HepG2 (cell line): ENCODE results near the gene GAS5. TPM values are rescaled to one million over a fixed set of nuclear protein-coding genes. Genes with fewer than 3 reads are reported as not detected.

Experiments
- HDAC1 ChIP-seq: sonication (generic); formaldehyde crosslinking; IDR thresholded peaks from 2 replicates; pipeline ENCODE4 v1.5.1; 2020; ENCODE audit warnings: mild to moderate bottlenecking, missing genetic modification reagents
- KLF13 ChIP-seq: sonication (generic); formaldehyde crosslinking; IDR thresholded peaks from 2 replicates; pipeline ENCODE4 v1.4.0; 2020; ENCODE audit warnings: mild to moderate bottlenecking, missing genetic modification reagents
- SIN3A ChIP-seq: IDR thresholded peaks from 2 replicates; pipeline ENCODE4 v1.6.1; 2011; ENCODE audit warnings: low read depth, mild to moderate bottlenecking, control low read depth, low read length, borderline replicate concordance
- YEATS2 ChIP-seq: sonication (generic); formaldehyde crosslinking; IDR thresholded peaks from 2 replicates; pipeline ENCODE4 v1.4.0; 2020; ENCODE audit warnings: missing genetic modification reagents, borderline replicate concordance
- ZNF598 ChIP-seq: sonication (generic); formaldehyde crosslinking; IDR thresholded peaks from 2 replicates; pipeline ENCODE4 v1.5.1; 2020; ENCODE audit warnings: mild to moderate bottlenecking, missing genetic modification reagents, borderline replicate concordance
- polyA plus RNA-seq, 8 experiments: library from polyadenylated mRNA; depleted of rRNA in 3 of 8; stranded (reverse) in 7 of 8; unstranded in 1 of 8; fragments of >200 nt; fragmentation: Illumina TruSeq in 4 of 8; extraction: Trizol in 4 of 8; gene quantifications; 2 replicates each; pipeline versions ENCODE4 v1.2.1 to v1.2.3, GENCODE V29; 2011 to 2016; ENCODE audit warnings: low read depth in 4 of 8, missing spikeins in 1 of 8, mixed read lengths in 1 of 8; ENCODE audit not compliant: insufficient read depth in 1 of 8
- total RNA-seq, 5 experiments: library from RNA; depleted of rRNA; stranded (reverse); fragments of >200 nt; fragmentation: Illumina TruSeq; extraction: Trizol; gene quantifications; 2 replicates each; pipeline ENCODE4 v1.2.3, GENCODE V29; 2016; ENCODE audit warnings: low read depth in 1 of 5
- TF ChIP-seq, protein P1 (sequence below): sonication (generic); formaldehyde crosslinking; IDR thresholded peaks from 2 replicates; pipeline ENCODE4 v1.5.0; 2020; ENCODE audit warnings: mild to moderate bottlenecking, missing genetic modification reagents
- TF ChIP-seq, protein P2 (sequence below): sonication (generic); formaldehyde crosslinking; IDR thresholded peaks from 2 replicates; pipeline ENCODE4 v1.5.0; 2020; ENCODE audit warnings: mild to moderate bottlenecking, missing genetic modification reagents, borderline replicate concordance
- TF ChIP-seq, protein P3 (sequence below): sonication (generic); formaldehyde crosslinking; IDR thresholded peaks from 2 replicates; pipeline ENCODE4 v1.4.0; 2020; ENCODE audit warnings: low read depth, missing genetic modification reagents
- TF ChIP-seq, protein P4 (sequence below): sonication (generic); formaldehyde crosslinking; IDR thresholded peaks from 2 replicates; pipeline ENCODE4 v1.8.0; 2022; ENCODE audit warnings: mild to moderate bottlenecking, missing genetic modification reagents, moderate library complexity
- TF ChIP-seq, protein P5 (sequence below): sonication (generic); formaldehyde crosslinking; IDR thresholded peaks from 2 replicates; pipeline ENCODE4 v1.4.0; 2020; ENCODE audit warnings: missing genetic modification reagents, mild to moderate bottlenecking, borderline replicate concordance
- TF ChIP-seq, protein P6 (sequence below): sonication (generic); formaldehyde crosslinking; IDR thresholded peaks from 2 replicates; pipeline ENCODE4 v1.4.0; 2020; ENCODE audit warnings: missing genetic modification reagents, borderline replicate concordance

GAS5 gene
- total and polyA plus RNA-seq, 2 of the 13 experiments (the other 11 are each of a cell fraction or from before 2014, with no cell fraction given), result 352 to 738 TPM

DNA sequence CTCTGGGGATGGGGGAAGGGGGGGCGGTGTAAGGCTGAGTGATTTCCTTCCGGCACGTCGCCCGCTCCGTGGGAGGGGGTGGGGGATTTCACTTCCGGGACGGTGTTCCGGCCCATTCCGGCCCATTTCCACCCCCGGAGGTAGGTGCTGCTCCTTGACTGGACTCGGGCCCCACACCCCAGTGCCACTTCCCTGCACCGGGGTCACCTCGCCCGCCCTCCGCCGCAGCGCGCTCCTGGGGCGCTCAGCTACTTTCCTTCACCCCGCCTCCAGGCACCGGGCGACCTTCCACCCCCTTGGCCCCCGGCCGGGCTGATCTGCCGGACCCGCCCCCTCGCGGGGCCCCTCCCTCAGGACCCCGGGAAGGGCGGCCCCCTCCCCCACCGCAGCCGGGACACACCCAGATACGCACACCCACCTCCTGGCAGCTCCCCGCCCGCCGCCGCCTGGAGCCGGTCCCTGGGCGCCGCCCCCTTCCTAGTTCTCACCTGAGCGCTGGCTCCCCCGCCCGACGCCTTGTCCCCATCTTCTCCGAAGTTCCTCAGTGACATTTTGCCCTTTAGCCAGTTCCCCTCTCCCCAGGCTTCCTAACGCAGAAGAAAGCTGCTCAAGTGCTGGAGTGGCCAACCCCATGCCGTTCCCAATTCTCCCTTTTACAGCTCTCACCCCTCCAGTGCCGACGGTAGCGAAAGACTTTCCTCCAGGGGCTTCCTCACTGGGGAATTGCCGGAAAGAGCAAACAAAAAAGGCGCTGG lies 654 bp upstream of the GAS5 start, which contains the start of gene ZBTB37 (continued):
- TF ChIP-seq, protein P1, sequence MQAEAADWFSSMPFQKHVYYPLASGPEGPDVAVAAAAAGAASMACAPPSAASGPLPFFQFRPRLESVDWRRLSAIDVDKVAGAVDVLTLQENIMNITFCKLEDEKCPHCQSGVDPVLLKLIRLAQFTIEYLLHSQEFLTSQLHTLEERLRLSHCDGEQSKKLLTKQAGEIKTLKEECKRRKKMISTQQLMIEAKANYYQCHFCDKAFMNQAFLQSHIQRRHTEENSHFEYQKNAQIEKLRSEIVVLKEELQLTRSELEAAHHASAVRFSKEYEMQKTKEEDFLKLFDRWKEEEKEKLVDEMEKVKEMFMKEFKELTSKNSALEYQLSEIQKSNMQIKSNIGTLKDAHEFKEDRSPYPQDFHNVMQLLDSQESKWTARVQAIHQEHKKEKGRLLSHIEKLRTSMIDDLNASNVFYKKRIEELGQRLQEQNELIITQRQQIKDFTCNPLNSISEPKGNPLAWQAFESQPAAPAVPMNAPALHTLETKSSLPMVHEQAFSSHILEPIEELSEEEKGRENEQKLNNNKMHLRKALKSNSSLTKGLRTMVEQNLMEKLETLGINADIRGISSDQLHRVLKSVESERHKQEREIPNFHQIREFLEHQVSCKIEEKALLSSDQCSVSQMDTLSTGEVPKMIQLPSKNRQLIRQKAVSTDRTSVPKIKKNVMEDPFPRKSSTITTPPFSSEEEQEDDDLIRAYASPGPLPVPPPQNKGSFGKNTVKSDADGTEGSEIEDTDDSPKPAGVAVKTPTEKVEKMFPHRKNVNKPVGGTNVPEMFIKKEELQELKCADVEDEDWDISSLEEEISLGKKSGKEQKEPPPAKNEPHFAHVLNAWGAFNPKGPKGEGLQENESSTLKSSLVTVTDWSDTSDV (CRISPR knock-in tag), result no peak
- TF ChIP-seq SIN3A (peak; percentile 80; the same call in 1 of the 2 replicates), KLF13 (CRISPR knock-in tag) (no peak), YEATS2 (CRISPR knock-in tag) (no peak), HDAC1 (CRISPR knock-in tag) (peak; percentile 17; the same call in 1 of the 2 replicates), ZNF598 (CRISPR knock-in tag) (no peak)
- TF ChIP-seq, protein P2, sequence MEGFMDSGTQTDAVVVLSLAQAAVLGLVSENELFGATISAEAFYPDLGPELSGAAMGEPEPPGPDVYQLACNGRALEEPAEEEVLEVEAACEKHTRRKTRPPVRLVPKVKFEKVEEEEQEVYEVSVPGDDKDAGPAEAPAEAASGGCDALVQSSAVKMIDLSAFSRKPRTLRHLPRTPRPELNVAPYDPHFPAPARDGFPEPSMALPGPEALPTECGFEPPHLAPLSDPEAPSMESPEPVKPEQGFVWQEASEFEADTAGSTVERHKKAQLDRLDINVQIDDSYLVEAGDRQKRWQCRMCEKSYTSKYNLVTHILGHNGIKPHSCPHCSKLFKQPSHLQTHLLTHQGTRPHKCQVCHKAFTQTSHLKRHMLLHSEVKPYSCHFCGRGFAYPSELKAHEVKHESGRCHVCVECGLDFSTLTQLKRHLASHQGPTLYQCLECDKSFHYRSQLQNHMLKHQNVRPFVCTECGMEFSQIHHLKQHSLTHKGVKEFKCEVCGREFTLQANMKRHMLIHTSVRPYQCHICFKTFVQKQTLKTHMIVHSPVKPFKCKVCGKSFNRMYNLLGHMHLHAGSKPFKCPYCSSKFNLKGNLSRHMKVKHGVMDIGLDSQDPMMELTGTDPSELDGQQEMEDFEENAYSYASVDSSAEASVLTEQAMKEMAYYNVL (CRISPR knock-in tag), result peak; percentile 57; the same call in 1 of the 2 replicates
- TF ChIP-seq, protein P3, sequence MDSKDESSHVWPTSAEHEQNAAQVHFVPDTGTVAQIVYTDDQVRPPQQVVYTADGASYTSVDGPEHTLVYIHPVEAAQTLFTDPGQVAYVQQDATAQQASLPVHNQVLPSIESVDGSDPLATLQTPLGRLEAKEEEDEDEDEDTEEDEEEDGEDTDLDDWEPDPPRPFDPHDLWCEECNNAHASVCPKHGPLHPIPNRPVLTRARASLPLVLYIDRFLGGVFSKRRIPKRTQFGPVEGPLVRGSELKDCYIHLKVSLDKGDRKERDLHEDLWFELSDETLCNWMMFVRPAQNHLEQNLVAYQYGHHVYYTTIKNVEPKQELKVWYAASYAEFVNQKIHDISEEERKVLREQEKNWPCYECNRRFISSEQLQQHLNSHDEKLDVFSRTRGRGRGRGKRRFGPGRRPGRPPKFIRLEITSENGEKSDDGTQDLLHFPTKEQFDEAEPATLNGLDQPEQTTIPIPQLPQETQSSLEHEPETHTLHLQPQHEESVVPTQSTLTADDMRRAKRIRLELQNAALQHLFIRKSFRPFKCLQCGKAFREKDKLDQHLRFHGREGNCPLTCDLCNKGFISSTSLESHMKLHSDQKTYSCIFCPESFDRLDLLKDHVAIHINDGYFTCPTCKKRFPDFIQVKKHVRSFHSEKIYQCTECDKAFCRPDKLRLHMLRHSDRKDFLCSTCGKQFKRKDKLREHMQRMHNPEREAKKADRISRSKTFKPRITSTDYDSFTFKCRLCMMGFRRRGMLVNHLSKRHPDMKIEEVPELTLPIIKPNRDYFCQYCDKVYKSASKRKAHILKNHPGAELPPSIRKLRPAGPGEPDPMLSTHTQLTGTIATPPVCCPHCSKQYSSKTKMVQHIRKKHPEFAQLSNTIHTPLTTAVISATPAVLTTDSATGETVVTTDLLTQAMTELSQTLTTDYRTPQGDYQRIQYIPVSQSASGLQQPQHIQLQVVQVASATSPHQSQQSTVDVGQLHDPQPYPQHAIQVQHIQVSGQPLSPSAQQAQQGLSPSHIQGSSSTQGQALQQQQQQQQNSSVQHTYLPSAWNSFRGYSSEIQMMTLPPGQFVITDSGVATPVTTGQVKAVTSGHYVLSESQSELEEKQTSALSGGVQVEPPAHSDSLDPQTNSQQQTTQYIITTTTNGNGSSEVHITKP (CRISPR knock-in tag), result no peak
- TF ChIP-seq, protein P4, sequence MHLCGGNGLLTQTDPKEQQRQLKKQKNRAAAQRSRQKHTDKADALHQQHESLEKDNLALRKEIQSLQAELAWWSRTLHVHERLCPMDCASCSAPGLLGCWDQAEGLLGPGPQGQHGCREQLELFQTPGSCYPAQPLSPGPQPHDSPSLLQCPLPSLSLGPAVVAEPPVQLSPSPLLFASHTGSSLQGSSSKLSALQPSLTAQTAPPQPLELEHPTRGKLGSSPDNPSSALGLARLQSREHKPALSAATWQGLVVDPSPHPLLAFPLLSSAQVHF (CRISPR knock-in tag), result no peak
- TF ChIP-seq, protein P5, sequence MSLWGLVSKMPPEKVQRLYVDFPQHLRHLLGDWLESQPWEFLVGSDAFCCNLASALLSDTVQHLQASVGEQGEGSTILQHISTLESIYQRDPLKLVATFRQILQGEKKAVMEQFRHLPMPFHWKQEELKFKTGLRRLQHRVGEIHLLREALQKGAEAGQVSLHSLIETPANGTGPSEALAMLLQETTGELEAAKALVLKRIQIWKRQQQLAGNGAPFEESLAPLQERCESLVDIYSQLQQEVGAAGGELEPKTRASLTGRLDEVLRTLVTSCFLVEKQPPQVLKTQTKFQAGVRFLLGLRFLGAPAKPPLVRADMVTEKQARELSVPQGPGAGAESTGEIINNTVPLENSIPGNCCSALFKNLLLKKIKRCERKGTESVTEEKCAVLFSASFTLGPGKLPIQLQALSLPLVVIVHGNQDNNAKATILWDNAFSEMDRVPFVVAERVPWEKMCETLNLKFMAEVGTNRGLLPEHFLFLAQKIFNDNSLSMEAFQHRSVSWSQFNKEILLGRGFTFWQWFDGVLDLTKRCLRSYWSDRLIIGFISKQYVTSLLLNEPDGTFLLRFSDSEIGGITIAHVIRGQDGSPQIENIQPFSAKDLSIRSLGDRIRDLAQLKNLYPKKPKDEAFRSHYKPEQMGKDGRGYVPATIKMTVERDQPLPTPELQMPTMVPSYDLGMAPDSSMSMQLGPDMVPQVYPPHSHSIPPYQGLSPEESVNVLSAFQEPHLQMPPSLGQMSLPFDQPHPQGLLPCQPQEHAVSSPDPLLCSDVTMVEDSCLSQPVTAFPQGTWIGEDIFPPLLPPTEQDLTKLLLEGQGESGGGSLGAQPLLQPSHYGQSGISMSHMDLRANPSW (CRISPR knock-in tag), result no peak
- TF ChIP-seq, protein P6, sequence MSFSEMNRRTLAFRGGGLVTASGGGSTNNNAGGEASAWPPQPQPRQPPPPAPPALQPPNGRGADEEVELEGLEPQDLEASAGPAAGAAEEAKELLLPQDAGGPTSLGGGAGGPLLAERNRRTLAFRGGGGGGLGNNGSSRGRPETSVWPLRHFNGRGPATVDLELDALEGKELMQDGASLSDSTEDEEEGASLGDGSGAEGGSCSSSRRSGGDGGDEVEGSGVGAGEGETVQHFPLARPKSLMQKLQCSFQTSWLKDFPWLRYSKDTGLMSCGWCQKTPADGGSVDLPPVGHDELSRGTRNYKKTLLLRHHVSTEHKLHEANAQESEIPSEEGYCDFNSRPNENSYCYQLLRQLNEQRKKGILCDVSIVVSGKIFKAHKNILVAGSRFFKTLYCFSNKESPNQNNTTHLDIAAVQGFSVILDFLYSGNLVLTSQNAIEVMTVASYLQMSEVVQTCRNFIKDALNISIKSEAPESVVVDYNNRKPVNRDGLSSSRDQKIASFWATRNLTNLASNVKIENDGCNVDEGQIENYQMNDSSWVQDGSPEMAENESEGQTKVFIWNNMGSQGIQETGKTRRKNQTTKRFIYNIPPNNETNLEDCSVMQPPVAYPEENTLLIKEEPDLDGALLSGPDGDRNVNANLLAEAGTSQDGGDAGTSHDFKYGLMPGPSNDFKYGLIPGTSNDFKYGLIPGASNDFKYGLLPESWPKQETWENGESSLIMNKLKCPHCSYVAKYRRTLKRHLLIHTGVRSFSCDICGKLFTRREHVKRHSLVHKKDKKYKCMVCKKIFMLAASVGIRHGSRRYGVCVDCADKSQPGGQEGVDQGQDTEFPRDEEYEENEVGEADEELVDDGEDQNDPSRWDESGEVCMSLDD (CRISPR knock-in tag), result 0 out of 2 replicates have a peak, but pooled peaks have one; percentile 48
